CD4-positive, alpha-beta T cell treated with Interleukin-6 at 100 ng/mL for 8 hours (primary cell): Measurements from ENCODE around the gene PLAGL2.
"Not testable (repeated sequence)": the region's sequence is repeated elsewhere in the genome, so short reads cannot be mapped to it uniquely, and the experiment has no call there.

ENCODE experiments used
- DNase-seq: peaks from one replicate; pipeline ENCODE4 v3.0.0-alpha.2; 2020; ENCODE audit warnings: mixed read lengths, low spot score

Gene PLAGL2, protein sequence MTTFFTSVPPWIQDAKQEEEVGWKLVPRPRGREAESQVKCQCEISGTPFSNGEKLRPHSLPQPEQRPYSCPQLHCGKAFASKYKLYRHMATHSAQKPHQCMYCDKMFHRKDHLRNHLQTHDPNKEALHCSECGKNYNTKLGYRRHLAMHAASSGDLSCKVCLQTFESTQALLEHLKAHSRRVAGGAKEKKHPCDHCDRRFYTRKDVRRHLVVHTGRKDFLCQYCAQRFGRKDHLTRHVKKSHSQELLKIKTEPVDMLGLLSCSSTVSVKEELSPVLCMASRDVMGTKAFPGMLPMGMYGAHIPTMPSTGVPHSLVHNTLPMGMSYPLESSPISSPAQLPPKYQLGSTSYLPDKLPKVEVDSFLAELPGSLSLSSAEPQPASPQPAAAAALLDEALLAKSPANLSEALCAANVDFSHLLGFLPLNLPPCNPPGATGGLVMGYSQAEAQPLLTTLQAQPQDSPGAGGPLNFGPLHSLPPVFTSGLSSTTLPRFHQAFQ

GRCh38 chr20:32207626-32208498, at the start of gene PLAGL2, which contains the start of gene POFUT1:
TSS of gene PLAGL2 (minus strand) at chr20:32207743. CDS start at chr20:32202178, 5,565 bp downstream.
TSS of gene POFUT1 (plus strand) at chr20:32207880. CDS start at chr20:32207942, 62 bp downstream.
- DNase-seq = peak; percentile 84

- no peak for DNase-seq
Observed at GRCh38 chr20:32252189-32252588, 44.6 kb upstream of the PLAGL2 start.

- DNase-seq = no peak
Observed at GRCh38 chr20:32251470-32251869, 43.9 kb upstream of the PLAGL2 start.

DNA sequence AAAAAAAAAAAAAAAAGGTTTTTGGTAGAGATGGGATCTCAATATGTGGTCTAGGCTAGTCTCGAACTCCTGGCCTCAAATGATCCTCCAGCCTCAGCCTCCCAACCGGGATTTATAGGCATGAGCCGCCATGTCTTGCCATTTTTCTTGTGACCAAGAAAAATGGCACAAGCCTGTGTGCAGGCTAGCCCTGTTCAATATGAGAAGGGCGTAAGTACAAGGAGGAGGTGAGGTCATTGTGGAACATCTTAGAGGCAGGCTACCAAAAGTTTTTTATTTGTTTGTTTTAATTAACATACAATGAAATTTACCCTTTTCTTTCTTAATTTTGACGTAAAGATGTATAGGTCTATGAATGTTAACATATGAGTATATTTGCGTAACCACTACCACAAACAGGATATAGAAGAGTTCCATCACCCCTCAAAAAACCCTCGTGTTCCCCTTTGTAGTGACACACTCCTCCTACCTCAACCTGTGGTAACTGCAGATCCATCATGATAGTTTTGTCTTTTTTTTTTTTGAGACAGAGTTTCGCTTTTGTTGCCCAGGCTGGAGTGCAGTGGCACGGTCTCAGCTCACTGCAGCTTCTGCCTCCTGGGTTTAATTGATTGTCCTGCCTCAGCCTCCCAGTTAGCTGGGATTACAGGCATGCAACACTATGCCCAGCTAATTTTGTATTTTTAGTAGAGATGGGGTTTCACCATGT, 41.6 kb upstream of the PLAGL2 start:
- peak; percentile 57 for DNase-seq

DNA sequence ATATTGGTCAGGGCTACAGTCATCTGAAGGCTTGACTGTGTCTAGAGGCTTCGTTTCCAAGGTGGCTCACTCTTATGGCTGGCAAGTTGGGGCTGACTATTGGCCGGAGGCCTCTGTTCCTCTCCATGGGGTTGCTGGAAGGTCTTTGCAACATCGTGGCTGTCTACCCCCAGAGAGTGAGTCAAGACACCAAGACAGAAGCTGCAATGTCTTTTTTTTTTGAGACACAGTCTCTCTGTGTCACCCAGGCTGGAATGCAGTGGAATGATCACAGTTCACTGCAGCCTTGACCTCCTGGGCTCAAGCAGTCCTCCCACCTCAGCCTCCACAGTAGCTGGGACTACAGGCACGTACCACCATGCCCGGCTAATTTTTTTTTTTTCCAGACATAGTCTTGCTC, 40.5 kb upstream of the PLAGL2 start:
- no peak for DNase-seq

DNA sequence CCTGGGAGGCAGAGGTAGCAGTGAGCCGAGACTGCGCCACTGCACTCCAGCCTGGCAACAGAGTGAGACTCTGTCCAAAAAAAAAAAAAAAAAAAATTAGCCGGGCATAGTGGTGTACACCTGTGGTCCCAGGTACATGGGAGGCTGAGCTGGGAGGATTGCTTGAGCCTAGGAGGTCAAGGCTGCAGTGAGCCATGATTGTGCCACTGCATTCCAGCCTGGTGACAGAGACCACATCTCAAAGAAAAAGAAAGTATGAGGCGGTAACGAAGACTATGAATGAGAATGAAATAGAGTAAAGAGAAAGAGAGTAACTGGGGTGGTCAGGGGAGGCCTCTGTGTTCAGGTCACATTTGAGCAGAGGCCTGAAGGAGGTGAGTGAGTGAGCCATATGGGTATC, 38.7 kb upstream of the PLAGL2 start:
- DNase-seq = not testable (repeated sequence)

- no peak for DNase-seq
Observed at GRCh38 chr20:32244959-32245358, 37.4 kb upstream of the PLAGL2 start.

DNA sequence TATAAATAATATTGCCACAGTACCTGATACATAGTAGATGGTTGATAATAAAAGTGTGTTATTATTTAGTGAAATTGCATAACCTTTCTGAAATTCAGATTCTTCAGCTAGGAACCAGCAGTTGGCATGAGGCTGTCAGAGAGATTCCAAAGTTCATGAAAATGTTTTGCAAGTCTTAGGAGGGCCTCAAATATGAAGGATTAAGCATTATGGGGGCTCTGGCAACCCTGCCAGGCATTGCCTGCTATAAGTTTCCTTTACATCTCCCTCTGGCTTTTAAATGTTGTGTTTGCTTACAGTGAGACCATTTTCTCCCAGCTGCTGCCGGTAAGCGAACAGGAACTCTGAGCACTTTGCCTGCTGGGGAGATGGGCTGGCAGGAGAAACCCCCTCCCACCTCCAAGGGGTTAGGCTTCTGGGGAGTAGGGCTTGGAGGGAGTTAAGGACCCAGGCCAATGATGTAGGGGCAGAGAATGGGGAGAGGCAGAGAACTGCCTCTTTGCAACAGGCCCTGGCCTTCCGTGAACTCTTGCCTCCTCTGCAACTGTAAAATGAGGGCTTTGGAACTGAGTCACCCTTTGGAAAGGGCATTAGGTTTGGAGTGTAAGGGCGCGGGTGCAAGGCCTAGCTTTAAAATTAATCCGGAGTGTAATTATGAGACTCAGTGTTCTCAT, 36.7 kb upstream of the PLAGL2 start:
- DNase-seq = no peak

- no peak for DNase-seq
Observed at GRCh38 chr20:32241807-32242206, 34.3 kb upstream of the PLAGL2 start.

DNA sequence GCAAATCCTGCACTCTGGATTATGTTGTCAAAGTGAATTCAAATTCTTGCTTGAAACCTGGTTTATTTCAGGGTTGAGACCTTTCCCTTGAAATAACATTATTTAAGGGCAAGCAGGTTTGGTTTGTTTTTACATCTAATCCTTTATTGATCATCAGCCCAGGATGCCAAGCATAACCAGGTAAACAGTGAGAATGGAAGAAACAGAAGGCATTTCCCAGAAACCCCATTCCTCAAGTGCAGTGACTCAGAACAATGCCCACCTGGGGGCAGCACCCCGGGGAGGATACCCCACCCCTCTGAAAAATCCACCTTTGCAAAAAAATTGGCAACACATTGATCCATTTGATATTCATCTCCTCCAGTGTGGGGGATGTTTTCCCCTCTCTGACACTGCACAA, 32.7 kb upstream of the PLAGL2 start:
- no peak for DNase-seq

DNA sequence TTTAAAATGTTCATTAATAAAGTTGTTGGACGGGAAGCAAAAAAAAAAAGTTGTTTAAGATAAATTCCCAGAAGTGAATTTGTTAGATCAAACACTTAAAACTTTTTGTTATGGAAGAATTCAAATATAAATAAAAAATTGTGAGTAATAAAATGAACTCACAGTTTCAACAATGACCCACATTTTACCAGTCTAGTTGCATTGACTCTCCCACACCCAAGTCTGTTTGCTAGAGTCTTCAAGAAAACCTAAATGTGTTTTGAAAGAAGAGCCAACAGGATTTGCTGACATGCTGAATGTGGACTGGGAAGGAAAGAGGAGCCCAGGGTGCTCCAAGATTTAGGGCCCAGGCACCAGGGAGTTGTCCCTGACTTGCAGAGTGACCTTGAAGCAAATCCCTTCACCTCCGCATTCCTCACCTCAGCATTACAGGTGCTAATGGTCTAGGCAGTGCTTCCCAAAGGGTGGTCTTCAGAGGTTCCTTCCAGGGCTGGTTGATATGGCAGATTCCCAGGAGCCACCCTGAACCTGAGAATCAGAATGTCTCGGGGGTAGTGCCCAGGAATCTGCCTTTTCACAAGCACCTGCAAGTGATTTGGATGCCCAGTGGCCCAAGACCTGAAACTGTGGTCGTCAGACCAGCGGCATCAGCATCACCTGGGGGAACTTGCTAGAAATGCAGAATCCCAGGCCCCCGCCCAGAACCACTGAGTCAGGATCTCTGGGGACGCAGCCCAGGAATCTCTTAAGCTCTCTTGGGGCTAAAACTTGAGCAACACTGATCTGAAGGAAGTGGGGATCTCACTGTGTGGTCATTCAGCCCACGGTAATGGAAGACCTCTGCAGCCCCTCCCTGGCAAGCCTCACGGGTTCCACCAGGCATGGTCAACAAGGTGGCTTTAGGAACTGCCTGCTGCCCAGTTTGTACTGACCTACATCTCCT, 31.2 kb upstream of the PLAGL2 start:
- DNase-seq = no peak

DNA sequence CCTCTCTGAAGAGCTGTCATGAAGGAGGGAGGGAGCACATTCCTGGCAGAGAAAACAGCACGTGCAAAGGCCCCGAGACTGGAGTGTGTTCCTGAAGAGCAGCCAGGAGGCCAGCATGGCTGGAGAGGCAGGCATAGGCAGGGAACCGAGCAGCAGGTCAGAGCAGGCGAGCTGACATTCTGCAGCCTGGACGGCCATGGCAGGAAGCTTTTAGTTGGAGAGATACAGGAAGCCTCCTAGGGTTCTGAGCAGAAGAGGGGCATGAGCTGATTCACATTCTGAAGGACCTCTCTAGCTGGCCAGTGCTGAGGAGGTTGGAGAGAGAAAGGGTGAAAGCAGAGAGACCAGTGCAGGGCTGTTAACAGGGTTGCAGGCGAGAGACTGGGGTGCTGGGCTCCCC, 29.9 kb upstream of the PLAGL2 start:
- no peak for DNase-seq

DNA sequence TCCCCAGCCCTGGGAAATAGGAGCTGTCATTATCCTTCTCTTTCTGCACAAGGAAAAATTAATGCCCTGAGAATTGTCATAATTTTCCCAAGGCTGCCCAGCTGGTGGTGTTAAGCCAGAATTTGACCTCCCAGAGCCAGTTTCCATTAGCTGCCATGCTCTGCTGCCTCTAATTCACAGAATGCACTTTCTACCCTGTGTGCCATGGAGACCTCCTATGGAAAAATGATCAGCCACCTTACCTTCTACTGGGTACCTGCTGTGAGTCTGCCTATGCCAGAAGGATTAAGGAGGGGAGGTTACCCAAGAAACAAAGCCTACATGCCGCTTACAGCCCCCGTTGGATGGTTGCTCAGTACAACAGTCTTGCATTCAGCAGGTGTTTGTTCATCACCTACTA, 29.3 kb upstream of the PLAGL2 start:
- no peak for DNase-seq

GRCh38 chr20:32236048-32236533, 28.5 kb upstream of the PLAGL2 start:
- no peak for DNase-seq

- DNase-seq = no peak
Observed at GRCh38 chr20:32235331-32236047, 27.9 kb upstream of the PLAGL2 start.

DNA sequence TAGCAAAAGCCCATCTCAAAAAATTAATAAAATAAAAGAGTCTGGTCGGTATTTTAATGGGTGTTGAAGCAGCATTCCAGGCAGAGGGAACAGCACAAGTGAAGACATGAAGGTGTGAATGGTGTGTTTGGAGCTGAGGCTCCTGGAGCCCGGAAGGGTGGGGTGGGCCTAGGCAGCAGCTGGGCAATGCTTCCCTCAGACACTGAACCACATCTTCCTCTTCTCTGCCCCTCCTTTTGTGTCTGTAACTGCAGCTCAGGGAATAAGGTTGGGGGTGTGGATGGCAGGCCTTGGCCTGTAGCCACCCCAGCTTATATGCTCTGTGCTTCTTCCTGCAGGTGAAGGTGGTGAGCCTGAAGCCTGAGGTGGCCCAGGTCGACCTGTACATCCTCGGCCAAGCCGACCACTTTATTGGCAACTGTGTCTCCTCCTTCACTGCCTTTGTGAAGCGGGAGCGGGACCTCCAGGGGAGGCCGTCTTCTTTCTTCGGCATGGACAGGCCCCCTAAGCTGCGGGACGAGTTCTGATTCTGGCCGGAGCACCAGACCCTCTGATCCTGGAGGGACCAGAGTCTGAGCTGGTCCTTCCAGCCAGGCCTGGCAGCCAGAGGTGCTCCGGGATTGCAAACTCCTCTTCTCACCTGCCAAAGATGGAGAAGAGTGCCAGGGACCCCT, 26.7 kb upstream of the PLAGL2 start:
- DNase-seq = no peak

DNA sequence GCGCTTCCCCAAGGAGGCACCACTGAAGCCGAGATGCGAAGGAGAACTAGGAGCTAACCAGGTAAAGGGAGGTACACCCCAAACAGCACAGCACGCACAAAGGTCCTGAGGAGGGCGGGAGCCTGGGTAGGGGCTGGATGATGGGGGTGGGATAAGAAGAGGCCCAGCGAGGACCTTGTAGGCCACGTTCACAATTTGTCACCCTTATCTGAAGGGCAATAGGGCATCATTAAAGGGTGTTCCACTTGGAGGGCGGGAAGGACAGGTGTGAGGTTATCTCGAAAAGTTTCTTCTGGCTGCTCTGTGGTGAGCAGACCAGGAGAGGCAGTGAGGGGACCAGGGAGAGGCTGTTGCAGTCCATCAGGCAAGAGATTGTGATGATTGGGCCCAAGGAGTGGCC, 25.7 kb upstream of the PLAGL2 start:
- DNase-seq = no peak

- DNase-seq = no peak
Observed at GRCh38 chr20:32232326-32232886, 24.9 kb upstream of the PLAGL2 start.

DNA sequence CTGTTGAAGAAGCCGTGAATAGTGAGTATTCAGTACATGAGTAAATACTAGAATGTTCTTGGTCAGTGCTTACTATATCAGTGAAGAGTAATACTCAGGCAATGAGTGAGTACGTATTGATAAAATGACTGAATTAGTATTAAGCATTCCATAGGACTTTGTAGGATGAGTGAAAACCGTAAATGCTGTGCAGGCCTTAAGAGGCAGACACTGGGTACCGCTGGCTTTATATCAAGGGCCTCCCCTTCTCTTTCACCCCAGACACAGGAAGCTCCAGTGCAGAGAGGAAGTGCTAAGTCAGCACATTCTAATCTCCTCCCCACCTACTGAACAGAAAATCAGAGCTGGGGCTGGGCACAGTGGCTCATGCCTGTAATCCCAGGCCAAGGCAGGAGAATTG, 24.3 kb upstream of the PLAGL2 start:
- DNase-seq = peak; percentile 66
